GM12801 (cell line): ENCODE measurements around the gene TMEM242.

Source experiments
- CTCF ChIP-seq: IDR thresholded peaks from one replicate; pipeline ENCODE4 v1.5.1; 2011; ENCODE audit warnings: control low read depth; ENCODE audit not compliant: insufficient read length; ENCODE audit errors: extremely low read depth

The TMEM242 gene

DNA sequence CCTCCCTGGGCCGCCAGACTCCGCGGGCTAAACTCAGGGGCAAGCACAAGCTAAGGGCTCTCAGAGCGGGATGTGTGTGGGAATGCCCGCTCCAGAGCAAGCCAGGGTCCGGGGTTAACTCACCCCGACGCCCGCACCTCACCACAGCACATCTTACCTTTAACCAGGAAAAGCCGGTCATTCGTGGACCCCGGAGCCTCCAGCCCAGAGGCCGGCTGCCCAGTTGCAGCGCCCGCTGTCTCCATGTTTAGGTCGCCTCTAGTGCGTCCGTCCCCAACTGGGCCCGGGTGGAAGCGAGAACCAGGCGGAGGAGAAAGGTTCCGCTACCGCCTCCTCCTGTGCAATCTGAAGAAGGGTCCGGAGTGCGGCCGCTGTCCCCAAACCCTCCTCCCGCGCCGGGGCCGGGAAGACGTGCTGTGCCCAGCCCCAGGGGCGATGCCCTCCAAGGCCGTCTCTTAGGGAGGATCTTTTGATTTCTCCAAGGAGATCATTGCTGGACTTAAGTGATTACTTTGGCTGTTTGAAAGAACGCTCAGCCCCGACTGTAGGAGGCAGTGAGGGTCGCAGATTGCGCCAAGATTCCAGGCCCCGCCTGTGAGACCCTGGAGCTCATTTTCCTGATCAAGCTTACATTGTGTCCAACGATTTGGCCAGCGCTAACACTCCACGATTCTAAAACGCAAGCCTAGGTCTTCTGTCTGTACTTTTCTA, at the start of gene TMEM242:
Gene TMEM242, minus strand, starts transcription at position 265 of the 711 bp plus-strand sequence. Its CDS starts 20 bp downstream, at position 245.
- no peak for TF ChIP-seq CTCF

DNA sequence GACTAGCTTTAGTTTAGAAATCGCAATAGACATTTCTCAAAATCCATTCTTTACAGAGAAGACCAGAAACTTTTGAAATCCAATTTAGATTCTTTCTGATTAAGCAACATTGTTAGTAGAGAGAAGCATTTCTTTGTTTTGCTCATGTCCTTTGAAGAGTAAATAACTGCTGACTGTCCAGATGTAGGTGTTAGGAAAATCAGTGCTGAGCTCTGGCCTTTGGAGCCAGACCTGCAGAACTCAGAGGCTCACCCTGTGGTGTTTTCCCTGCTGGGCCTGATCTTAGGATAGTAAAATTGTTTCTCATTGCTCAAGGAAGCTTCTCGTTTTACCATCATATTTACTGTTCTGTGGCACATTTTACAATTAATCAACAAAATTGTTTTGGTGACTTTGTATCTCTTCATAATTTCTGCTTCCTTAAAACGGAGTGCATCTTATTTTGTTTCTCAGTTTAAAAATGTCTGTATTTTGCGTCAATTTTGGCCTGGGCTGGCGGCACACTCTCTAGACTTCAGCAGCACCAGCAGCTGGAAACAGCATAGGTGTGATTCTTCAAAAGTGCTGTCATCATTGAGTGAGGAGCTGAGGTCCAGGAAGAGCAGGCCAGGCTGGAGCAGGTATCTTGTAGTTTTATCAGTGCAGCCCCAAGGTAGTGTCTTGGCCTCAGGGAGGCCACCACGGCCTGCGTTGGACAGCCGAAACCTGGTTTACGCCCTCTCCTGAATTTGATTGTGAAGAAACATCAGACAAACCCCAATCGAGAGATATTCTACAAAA, 49.4 kb upstream of the TMEM242 start:
- no peak for TF ChIP-seq CTCF

GRCh38 chr6:157370755-157371154, 47.4 kb upstream of the TMEM242 start:
- TF ChIP-seq CTCF: no peak

DNA sequence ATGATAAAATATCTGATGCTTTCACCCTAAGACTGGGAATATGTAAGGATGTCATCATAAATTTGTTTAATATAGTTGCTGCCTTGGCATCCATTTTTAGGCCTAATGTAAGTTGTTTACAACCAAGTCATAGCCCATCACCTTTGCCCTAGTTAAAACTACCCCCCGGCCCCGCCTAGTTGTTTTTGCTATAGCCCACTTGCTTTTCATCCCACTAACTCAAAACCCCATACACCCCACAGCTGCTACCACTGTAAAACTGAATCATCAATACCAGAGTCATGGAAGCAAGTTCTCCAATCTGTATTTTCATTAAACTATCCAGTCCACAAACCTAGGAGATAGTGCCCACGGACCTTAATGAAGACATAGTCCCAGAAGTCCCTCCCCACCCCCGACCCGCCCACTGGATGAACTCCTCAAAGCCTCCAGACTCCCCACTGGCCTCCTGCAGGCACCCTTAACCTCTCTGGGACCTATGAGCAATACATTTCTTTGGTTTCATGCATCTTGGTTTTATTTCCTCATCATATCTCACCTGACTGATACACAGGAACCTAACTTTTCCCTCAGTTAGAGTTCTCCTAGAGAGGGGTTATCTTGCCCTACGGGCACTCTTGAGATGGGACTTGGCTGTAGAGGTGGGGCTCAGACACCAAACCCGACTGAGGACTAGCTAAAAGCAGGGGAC, 45.2 kb upstream of the TMEM242 start:
- TF ChIP-seq CTCF: no peak

DNA sequence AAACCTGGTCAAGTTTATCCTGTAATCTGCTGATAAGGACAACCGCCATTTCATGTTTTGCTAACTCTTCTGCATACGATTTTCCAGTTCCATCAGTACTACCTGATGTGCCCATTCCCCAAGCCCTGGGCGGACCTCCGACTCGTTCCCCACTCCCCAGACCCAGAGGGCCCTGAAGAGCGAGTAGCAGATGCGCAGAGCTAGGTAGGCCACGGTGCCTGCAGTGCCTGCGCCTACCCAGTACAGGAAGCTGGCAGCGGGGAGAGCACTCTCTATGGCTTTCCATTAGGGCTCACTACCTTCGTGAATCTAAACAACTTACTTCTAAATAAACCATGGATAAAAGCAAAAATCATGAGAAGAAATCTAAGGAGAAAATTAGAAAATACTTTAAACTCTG, 43.3 kb upstream of the TMEM242 start:
- TF ChIP-seq CTCF: no peak

- TF ChIP-seq CTCF: no peak
Measured at GRCh38 chr6:157364705-157365104, 41.4 kb upstream of the TMEM242 start.

DNA sequence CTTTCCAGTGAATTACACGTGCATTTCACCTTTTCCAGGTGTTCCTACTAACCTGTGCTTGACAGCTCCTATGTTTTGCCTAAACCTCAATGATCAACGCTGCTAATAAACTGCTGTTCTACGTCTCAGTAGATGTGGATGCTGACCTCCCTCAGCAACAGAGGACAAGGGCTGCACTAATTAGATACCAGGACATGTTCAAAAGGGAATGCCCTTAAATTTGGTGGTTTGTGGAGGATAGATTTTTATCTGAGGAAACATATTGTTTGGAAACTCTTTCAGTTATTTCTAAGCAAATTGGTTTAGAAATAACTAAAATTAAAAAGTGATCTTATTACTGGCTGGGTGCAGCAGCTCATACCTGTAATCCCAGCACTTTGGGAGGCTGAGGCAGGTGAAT, 38.6 kb upstream of the TMEM242 start:
- TF ChIP-seq CTCF: no peak
